ENCODE data around the gene CALD1.

GRCh38 chr7:134902058-134902457, 122.6 kb downstream of the CALD1 start:
- TF ChIP-seq POLR2AphosphoS5 (IDR thresholded peaks at IDR 0.05; ENCODE audit: low read depth, low read length) (no peak), SPI1 (IDR thresholded peaks at IDR 0.05; ENCODE audit: low read depth, low read length) (no peak; the same call in 1 of the 2 replicates), POLR2A (IDR thresholded peaks at IDR 0.05; ENCODE audit: low read depth, low read length) (no peak), TAF1 (IDR thresholded peaks at IDR 0.05; ENCODE audit: low read depth, low read length) (no peak), POU2F2 (IDR thresholded peaks at IDR 0.05; ENCODE audit: low read depth, low read length) (no peak), PAX5 (IDR thresholded peaks at IDR 0.05; ENCODE audit: insufficient read depth, low read length, severe bottlenecking) (no peak)

Data from GM12891 (cell line).